Loucy (cell line): Measurements from ENCODE around the gene APBA1.

Experiments used
- EZH2phosphoT487 ChIP-seq: fragments of 200-600 bp; IDR thresholded peaks from 2 replicates; pipeline ENCODE4 v1.6.1; 2018; ENCODE audit warnings: antibody characterized with exemption, mild to moderate bottlenecking, moderate library complexity, borderline replicate concordance
- TF ChIP-seq, protein P1 (sequence below): fragments of 200-600 bp; sonication (generic); conservative IDR thresholded peaks from 2 replicates; pipeline ENCODE4 v1.5.1; 2014; ENCODE audit warnings: mild to moderate bottlenecking, antibody characterized with exemption, low read length

DNA sequence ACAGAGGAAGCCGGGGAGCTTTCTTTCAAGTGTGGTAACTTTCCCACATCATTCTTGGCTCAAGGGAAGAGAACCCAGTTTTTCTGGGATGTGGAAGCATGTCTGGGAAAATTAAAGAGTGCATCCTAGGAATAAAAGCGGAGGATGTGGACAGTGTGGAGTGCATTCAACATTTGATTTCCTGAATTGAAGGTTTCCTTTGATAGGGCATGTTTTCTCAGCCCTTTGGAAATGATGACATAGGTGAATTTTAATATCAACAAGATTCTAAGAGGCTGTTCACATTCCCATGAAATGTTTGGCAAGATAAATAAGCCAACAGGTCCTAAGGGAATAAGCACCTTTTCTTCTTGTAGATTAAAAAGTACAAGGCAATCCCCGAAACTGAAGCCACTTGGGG is 283.6 kb downstream of the APBA1 start:
- TF ChIP-seq EZH2phosphoT487, result no peak
- TF ChIP-seq, protein P1, sequence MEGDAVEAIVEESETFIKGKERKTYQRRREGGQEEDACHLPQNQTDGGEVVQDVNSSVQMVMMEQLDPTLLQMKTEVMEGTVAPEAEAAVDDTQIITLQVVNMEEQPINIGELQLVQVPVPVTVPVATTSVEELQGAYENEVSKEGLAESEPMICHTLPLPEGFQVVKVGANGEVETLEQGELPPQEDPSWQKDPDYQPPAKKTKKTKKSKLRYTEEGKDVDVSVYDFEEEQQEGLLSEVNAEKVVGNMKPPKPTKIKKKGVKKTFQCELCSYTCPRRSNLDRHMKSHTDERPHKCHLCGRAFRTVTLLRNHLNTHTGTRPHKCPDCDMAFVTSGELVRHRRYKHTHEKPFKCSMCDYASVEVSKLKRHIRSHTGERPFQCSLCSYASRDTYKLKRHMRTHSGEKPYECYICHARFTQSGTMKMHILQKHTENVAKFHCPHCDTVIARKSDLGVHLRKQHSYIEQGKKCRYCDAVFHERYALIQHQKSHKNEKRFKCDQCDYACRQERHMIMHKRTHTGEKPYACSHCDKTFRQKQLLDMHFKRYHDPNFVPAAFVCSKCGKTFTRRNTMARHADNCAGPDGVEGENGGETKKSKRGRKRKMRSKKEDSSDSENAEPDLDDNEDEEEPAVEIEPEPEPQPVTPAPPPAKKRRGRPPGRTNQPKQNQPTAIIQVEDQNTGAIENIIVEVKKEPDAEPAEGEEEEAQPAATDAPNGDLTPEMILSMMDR, result no peak
